Right lobe of liver (tissue), 4 donors: Measurements from ENCODE around the gene TPBGL.

ENCODE experiments used
- POLR2A ChIP-seq: fragments of 450-650 bp; IDR thresholded peaks from one replicate; pipeline ENCODE4 v1.6.1; 2017; ENCODE audit warnings: antibody characterized with exemption, mild to moderate bottlenecking
- TF ChIP-seq, protein P1 (sequence below), 4 donors: fragments of 200-600 bp in 3 of 4; fragments of 450-650 bp in 1 of 4; IDR thresholded peaks; one replicate each; pipeline versions ENCODE4 v1.5.1 to v1.8.0; 2016 to 2022; ENCODE audit warnings: antibody characterized with exemption in 4 of 4, mild to moderate bottlenecking in 2 of 4
- donor health status: DM: no; HTN: no; CAD: no.
- donor health status: DM: no; HTN: no; CAD: no.
- donor health status: DM: no; HTN: yes; CAD: no.

DNA sequence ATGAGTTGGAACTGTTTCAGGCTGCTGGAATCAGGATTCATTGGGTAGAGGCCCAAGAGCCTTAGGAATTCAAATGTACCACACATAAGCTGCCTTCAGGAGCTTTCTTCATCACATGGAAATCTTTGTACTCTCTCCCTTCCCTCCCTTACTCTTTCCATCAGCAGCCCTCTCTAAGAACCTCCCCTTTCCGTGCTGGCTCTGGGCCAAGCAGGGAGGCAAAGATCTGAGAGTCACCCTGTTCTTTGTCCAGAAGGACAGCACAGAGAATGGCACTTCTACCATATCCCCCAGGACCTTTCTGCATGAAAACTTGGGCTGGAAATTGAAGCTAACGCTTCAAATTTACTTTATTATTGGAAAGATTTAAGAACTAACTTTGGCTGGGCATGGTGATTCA is 20.7 kb upstream of the TPBGL start:
- TF ChIP-seq, protein P1, sequence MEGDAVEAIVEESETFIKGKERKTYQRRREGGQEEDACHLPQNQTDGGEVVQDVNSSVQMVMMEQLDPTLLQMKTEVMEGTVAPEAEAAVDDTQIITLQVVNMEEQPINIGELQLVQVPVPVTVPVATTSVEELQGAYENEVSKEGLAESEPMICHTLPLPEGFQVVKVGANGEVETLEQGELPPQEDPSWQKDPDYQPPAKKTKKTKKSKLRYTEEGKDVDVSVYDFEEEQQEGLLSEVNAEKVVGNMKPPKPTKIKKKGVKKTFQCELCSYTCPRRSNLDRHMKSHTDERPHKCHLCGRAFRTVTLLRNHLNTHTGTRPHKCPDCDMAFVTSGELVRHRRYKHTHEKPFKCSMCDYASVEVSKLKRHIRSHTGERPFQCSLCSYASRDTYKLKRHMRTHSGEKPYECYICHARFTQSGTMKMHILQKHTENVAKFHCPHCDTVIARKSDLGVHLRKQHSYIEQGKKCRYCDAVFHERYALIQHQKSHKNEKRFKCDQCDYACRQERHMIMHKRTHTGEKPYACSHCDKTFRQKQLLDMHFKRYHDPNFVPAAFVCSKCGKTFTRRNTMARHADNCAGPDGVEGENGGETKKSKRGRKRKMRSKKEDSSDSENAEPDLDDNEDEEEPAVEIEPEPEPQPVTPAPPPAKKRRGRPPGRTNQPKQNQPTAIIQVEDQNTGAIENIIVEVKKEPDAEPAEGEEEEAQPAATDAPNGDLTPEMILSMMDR (IDR thresholded peaks at IDR 0.05) = no peak
- TF ChIP-seq POLR2A = no peak
